ENCODE results near the gene LMAN1L. TPM values are rescaled to one million over a fixed set of nuclear protein-coding genes. Genes with fewer than 3 reads are reported as not detected.

Gene LMAN1L
- total RNA-seq, 1 donor from 2014 or later = not detected

DNA sequence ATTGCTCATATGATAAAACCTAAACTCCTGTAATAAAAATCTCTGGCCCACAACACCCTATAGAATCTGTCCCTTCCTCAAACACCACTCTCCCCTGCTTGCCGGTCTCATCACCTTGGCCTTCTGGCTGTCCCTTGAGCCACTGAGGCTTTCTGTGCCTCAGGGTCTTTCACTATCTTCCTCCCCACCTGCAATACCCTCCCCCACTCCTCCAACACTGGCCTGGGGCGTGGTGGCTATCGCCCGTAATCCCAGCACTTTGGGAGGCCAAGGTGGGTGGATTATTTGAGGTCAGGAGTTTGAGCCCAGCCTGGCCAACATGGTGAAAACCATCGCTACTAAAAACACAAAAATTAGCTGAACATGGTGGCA is 34.0 kb upstream of the LMAN1L start:
- TF ChIP-seq, protein P1, sequence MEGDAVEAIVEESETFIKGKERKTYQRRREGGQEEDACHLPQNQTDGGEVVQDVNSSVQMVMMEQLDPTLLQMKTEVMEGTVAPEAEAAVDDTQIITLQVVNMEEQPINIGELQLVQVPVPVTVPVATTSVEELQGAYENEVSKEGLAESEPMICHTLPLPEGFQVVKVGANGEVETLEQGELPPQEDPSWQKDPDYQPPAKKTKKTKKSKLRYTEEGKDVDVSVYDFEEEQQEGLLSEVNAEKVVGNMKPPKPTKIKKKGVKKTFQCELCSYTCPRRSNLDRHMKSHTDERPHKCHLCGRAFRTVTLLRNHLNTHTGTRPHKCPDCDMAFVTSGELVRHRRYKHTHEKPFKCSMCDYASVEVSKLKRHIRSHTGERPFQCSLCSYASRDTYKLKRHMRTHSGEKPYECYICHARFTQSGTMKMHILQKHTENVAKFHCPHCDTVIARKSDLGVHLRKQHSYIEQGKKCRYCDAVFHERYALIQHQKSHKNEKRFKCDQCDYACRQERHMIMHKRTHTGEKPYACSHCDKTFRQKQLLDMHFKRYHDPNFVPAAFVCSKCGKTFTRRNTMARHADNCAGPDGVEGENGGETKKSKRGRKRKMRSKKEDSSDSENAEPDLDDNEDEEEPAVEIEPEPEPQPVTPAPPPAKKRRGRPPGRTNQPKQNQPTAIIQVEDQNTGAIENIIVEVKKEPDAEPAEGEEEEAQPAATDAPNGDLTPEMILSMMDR (IDR thresholded peaks at IDR 0.05; ENCODE audit: unreplicated experiment) = no peak
- H3K4me3 Mint-ChIP-seq (ENCODE audit: unreplicated experiment) = peak overlapping the region; percentile 80
- DNase-seq (ENCODE audit: low spot score) = no peak
- H3K27me3 Mint-ChIP-seq (ENCODE audit: unreplicated experiment) = peaks cover 12% of the 10 kb centered on the region
- H3K27ac Mint-ChIP-seq (ENCODE audit: unreplicated experiment) = peak overlapping the region; percentile 39
- peaks cover 62% of the 10 kb centered on the region for H3K4me1 Mint-ChIP-seq (ENCODE audit: unreplicated experiment)
- H3K36me3 Mint-ChIP-seq (ENCODE audit: low read depth, unreplicated experiment) = no peaks in the 10 kb centered on the region
- H3K9me3 Mint-ChIP-seq (ENCODE audit: unreplicated experiment) = no peaks in the 10 kb centered on the region

DNA sequence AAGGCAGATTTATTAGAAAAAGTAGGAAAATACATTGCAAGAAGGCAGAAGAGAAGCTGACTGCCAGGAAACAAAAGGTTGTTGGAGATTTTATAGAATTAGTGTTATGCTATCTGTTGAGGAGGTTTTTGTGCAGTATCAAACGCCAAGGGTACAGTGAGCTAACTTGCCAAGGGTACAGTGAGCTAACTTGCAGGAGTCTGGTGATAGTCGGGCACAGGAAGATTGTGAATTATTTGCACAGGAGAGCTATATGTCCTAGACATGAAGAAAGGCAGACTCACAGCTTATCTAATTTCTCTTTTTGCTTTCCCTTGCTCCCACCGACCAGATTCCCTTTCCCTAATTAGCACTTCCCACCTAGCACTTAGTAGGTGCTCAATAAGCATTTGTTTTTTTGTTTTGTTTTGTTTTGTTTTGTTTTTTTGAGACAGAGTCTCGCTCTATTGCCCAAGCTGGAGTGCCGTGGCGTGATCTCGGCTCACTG is 33.4 kb upstream of the LMAN1L start:
- Mint-ChIP-seq H3K27ac (ENCODE audit: unreplicated experiment) (peak overlapping the region; percentile 52), H3K27me3 (ENCODE audit: unreplicated experiment) (peaks cover 12% of the 10 kb centered on the region), H3K36me3 (ENCODE audit: low read depth, unreplicated experiment) (no peaks in the 10 kb centered on the region), H3K9me3 (ENCODE audit: unreplicated experiment) (no peaks in the 10 kb centered on the region), H3K4me1 (ENCODE audit: unreplicated experiment) (peaks cover 68% of the 10 kb centered on the region), H3K4me3 (ENCODE audit: unreplicated experiment) (no peak overlapping the region)
- DNase-seq (ENCODE audit: low spot score) = no peak
- TF ChIP-seq, protein P1 (IDR thresholded peaks at IDR 0.05; ENCODE audit: unreplicated experiment) = no peak

DNA sequence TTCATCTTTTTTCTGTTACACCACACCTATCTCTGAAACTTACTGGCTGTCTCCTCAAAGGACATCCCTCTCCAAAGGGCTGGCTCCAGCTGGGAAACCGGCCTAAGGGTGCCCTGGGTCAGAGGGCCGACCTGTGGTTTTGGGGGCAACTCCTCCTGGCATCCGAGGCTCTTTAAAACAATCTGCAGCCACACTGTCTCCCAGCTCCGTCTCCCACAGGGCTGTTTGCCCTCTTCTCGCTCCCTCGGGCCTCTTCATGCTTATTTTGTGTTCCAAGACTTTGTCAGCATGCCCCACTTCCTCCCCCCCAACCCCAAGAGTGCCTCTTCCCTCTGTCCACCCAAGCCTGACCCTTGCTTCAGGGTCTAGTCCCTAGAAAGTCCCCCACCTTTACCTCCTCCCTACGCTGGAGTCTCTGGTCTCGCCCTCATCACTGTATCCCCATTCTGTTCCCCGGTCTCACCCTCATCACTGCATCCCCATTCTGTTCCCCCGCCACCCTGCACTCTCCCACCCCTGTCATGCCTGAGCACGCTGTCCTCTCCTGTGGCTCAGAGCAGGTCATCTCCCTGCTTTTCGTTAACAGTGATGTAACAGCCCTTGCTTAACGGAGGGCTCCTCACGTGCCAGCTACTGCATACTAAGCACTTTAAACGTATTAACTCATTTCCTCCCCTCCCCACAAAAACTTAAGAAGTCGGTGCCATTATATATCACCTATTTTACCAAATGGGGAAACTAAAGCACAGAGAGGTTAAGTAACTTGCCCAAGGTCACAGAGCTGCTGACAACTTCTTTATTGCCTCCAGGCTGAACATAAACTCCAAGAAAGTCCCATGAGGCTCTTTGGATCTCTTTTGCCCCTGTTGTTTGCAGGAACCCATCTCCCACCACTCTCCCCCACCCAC is 31.9 kb upstream of the LMAN1L start:
- H3K36me3 Mint-ChIP-seq (ENCODE audit: low read depth, unreplicated experiment) = peaks cover 4% of the 10 kb centered on the region
- peaks cover 12% of the 10 kb centered on the region for H3K27me3 Mint-ChIP-seq (ENCODE audit: unreplicated experiment)
- peak overlapping the region; percentile 92 for H3K4me3 Mint-ChIP-seq (ENCODE audit: unreplicated experiment)
- peak overlapping the region; percentile 74 for H3K27ac Mint-ChIP-seq (ENCODE audit: unreplicated experiment)
- no peaks in the 10 kb centered on the region for H3K9me3 Mint-ChIP-seq (ENCODE audit: unreplicated experiment)
- TF ChIP-seq, protein P1 (IDR thresholded peaks at IDR 0.05; ENCODE audit: unreplicated experiment) = no peak
- DNase-seq (ENCODE audit: low spot score) = no peak
- peaks cover 70% of the 10 kb centered on the region for H3K4me1 Mint-ChIP-seq (ENCODE audit: unreplicated experiment)

DNA sequence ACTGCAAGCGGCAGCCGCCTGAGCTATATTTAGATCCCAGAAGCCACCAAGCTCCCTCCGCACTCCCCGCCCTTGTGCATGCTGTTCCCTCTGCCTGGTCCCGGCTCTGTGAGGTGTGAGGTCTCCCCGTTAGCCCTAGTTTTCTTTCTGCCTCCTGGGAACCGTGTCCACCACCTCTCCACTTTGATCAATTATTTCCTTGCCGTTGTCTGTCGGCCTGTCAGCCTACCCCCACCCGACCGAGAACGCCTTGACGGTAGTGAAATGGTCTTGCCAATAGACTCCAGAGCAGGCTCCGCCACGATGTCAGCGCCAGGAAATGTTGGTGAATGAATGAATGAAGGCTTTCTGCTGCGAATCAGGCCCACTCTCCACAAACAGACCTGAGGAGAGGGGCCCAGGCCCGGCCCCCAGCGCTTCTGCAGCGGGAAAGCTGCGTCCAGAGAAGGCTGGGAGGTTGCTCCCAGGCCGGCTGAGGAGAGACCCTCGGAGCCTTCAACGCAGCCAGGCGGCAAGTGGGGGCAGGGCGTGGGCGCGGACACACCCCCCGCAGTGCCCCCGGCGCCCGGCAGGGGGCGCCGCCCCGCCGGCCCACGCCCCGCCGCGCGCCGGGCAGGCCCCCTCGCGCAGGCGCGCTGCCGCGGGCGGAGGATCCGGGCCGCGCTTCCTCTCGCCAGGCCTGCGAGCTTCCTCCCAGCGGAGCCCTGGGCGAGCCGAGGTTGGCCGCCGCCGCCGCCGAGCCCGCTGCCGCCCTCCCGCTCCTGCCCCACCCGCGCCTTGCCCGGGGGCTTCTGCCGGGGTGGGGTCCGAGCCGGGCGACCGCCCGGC is 31.0 kb upstream of the LMAN1L start, which contains the start of gene CSK:
CSK (plus strand) TSS at position 650 of the 828 bp plus-strand sequence. CDS start 16,218 bp downstream, outside the sequence.
- H3K4me3 Mint-ChIP-seq (ENCODE audit: unreplicated experiment) = peak within 1 kb of the TSS; percentile 95
- peaks cover 12% of the 10 kb centered on the region for H3K27me3 Mint-ChIP-seq (ENCODE audit: unreplicated experiment)
- peaks cover 4% of the 10 kb centered on the region for H3K36me3 Mint-ChIP-seq (ENCODE audit: low read depth, unreplicated experiment)
- H3K27ac Mint-ChIP-seq (ENCODE audit: unreplicated experiment) = peak within 1 kb of the TSS; percentile 74
- no peaks in the 10 kb centered on the region for H3K9me3 Mint-ChIP-seq (ENCODE audit: unreplicated experiment)
- TF ChIP-seq, protein P1 (IDR thresholded peaks at IDR 0.05; ENCODE audit: unreplicated experiment) = peak; percentile 70
- peaks cover 64% of the 10 kb centered on the region for H3K4me1 Mint-ChIP-seq (ENCODE audit: unreplicated experiment)
- DNase-seq (ENCODE audit: low spot score) = peak; percentile 85

All from endothelial cell (in vitro differentiated cells).